ENCODE results near the gene SLC25A29.

The SLC25A29 gene

GRCh38 chr14:100278702-100279101 is 27.5 kb downstream of the SLC25A29 start:
- DNase-seq: no peak

- no peak for DNase-seq
Measured at GRCh38 chr14:100275214-100275613, 31.0 kb downstream of the SLC25A29 start.

GRCh38 chr14:100274250-100274649 is 32.0 kb downstream of the SLC25A29 start:
- DNase-seq: no peak

GRCh38 chr14:100271247-100271939 is 34.9 kb downstream of the SLC25A29 start:
- DNase-seq: peak in 1 of 4 experiments; percentile 10

GRCh38 chr14:100268591-100269207 is 37.5 kb downstream of the SLC25A29 start:
- DNase-seq: no peak

GRCh38 chr14:100267990-100268389 is 38.3 kb downstream of the SLC25A29 start:
- no peak for DNase-seq

- DNase-seq: no peak
Measured at GRCh38 chr14:100263141-100263540, 43.1 kb downstream of the SLC25A29 start.

- DNase-seq: no peak
Measured at GRCh38 chr14:100262545-100262944, 43.7 kb downstream of the SLC25A29 start.

GRCh38 chr14:100261621-100262020 is 44.6 kb downstream of the SLC25A29 start:
- DNase-seq: no peak

- no peak for DNase-seq
Measured at GRCh38 chr14:100256339-100256895, 49.8 kb downstream of the SLC25A29 start.

GRCh38 chr14:100252684-100253083 is 53.6 kb downstream of the SLC25A29 start:
- no peak for DNase-seq

GRCh38 chr14:100250732-100251465 is 55.3 kb downstream of the SLC25A29 start:
- no peak for DNase-seq

- no peak for DNase-seq
Measured at GRCh38 chr14:100246809-100247428, 59.3 kb downstream of the SLC25A29 start.

GRCh38 chr14:100243020-100243419 is 63.2 kb downstream of the SLC25A29 start:
- no peak for DNase-seq

- DNase-seq: no peak
Measured at GRCh38 chr14:100241279-100241678, 65.0 kb downstream of the SLC25A29 start.

All from activated naive CD4-positive, alpha-beta T cell (primary cell).